GM13977 (cell line): ENCODE data around the gene GOLGA8F.
"Not testable (repeated sequence)": the region's sequence is repeated elsewhere in the genome, so short reads cannot be mapped to it uniquely, and the experiment has no call there.

Source experiments
- DNase-seq: peaks from one replicate; pipeline ENCODE4 v3.0.0; 2012; ENCODE audit warnings: low spot score
- in situ Hi-C: fragments of 300-500 bp; cut with MboI; formaldehyde crosslinking; loops from one replicate; pipeline ENCODE4 v1.12.0; 2022; ENCODE audit warnings: low sequenced_read_pairs, low pct_unique_long_range_greater_than_20kb, mixed read lengths, inconsistent platforms; ENCODE audit not compliant: unreplicated experiment

GOLGA8F gene

GRCh38 chr15:28378364-28378763 is at the start of gene GOLGA8F:
Gene GOLGA8F (plus strand): TSS chr15:28378664. CDS start chr15:28378762, 98 bp downstream.
- DNase-seq, in situ Hi-C loops: not testable (repeated sequence)

DNA sequence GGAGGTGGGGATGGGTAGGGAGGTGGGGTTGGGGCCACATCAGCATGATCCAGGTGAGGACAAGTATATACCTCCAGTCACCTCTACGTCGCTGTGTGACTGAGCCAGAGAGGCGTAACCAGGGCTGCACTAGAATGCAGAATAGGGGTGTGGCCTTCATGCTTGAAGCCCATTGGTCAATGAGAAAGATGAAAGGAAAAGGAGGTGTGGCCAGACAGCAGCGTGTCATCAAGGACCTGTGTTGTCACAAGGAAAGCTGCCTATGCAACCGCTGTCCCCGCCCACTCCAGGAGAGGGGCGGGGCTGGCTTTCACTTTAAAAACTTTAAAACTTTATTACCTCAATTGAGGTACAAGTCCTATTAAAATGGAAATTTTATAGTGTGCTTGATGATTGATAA is 20.5 kb upstream of the GOLGA8F start, which contains the start of gene GOLGA6L24:
TSS of gene GOLGA6L24 (minus strand) at position 101 of the 400 bp plus-strand sequence. CDS start at position 40, 61 bp downstream.
- DNase-seq, in situ Hi-C loops: not testable (repeated sequence)

GRCh38 chr15:28365502-28365901 is 13.0 kb upstream of the GOLGA8F start:
- in situ Hi-C loops, DNase-seq: not testable (repeated sequence)

GRCh38 chr15:28380053-28380452 is 1.6 kb downstream of the GOLGA8F start:
- in situ Hi-C loops, DNase-seq: not testable (repeated sequence)

GRCh38 chr15:28396022-28396421 is 17.6 kb downstream of the GOLGA8F start:
- in situ Hi-C loops = not testable (repeated sequence)

DNA sequence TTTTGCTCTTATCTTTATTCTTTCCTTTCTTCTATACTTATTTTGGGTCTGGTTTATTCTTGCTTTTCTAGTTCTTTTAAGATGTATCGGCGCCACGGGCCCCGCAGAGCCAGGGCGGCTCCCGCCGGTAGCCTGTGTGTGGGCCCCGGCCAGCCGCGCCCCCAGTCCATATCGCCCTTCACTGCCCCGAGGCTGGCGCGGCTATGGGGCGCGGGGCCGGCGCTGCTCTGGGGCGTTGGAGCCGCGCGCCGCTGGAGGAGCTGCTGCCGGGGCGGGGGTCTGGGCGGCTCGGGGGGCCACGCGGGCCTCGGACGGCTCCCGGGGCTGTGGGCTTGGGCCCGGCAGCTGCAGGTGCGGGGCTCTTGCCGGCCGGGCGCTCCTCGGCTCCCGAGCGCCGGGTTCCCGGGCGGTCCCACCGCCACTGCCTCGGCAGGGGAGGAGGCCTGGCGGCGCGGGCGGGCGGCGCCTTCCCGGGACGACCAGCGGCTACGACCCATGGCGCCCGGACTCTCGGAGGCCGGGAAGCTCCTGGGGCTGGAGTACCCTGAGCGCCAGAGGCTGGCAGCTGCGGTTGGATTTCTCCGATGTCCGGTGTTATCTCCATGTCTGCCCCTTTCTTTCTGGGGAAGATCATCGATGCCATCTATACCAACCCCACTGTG is 24.4 kb downstream of the GOLGA8F start:
- in situ Hi-C loops, DNase-seq: not testable (repeated sequence)

More at GRCh38 chr15:28396022-28396421, 17.6 kb downstream of the GOLGA8F start:
- not testable (repeated sequence) for DNase-seq

GRCh38 chr15:28420470-28420869 is 42.0 kb downstream of the GOLGA8F start:
- DNase-seq, in situ Hi-C loops: not testable (repeated sequence)

GRCh38 chr15:28435594-28435993 is 57.1 kb downstream of the GOLGA8F start:
- in situ Hi-C loops, DNase-seq: not testable (repeated sequence)
